Testis (tissue), 3 donors: ENCODE measurements around the gene C19orf73. TPM values are rescaled to one million over a fixed set of nuclear protein-coding genes. Genes with fewer than 3 reads are reported as not detected.
"Not testable (repeated sequence)": the region's sequence is repeated elsewhere in the genome, so short reads cannot be mapped to it uniquely, and the experiment has no call there.

ENCODE experiments used
- DNase-seq: peaks from one replicate; pipeline ENCODE4 v3.0.0-alpha.2; 2019
- H3K27ac ChIP-seq, 2 donors: fragments of 200-600 bp; sonication (generic); one replicate each; pipeline ENCODE4 v1.5.1; 2019
- H3K27me3 ChIP-seq: fragments of 200-600 bp; sonication (generic); one replicate; pipeline ENCODE4 v1.5.1; 2019
- H3K36me3 ChIP-seq: fragments of 200-600 bp; sonication (generic); one replicate; pipeline ENCODE4 v1.5.1; 2017; ENCODE audit warnings: low read depth; ENCODE audit errors: missing control alignments
- H3K4me1 ChIP-seq: fragments of 200-600 bp; sonication (generic); one replicate; pipeline ENCODE4 v1.5.1; 2019
- H3K4me3 ChIP-seq, 2 donors: fragments of 200-600 bp; sonication (generic); one replicate each; pipeline ENCODE4 v1.5.1; 2017 to 2019
- H3K9me3 ChIP-seq: fragments of 200-600 bp; sonication (generic); one replicate; pipeline ENCODE4 v1.5.1; 2017
- CTCF ChIP-seq, 3 experiments: fragments of 450-650 bp in 2 of 3; fragments of 200-600 bp in 1 of 3; sonication (generic) in 1 of 3; IDR thresholded peaks; one replicate each; pipeline ENCODE4 v1.5.1; 2016 to 2019; ENCODE audit warnings: antibody characterized with exemption in 3 of 3, mild to moderate bottlenecking in 2 of 3, moderate library complexity in 1 of 3
- POLR2A ChIP-seq: fragments of 450-650 bp; IDR thresholded peaks from one replicate; pipeline ENCODE4 v1.6.1; 2017; ENCODE audit warnings: antibody characterized with exemption, mild to moderate bottlenecking, moderate library complexity
- whole genome bisulfite sequencing, 2 donors: methylation state at CpG; one replicate each; pipeline ENCODE4 v1.1.5; 2018; 5-methylcytosine and 5-hydroxymethylcytosine counted together
- intact Hi-C: fragments of 100-400 bp; cut with DNase I; formaldehyde crosslinking; loops from one replicate; pipeline ENCODE4 v1.15.1; 2023; ENCODE audit warnings: low total_unique reads
- polyA plus RNA-seq: library from polyadenylated mRNA; stranded (reverse); fragments of 350-450 nt; fragmentation: Illumina TruSeq; extraction: RNeasy Lipid Tissue Mini Kit (QIAGEN cat#74804); gene quantifications from one replicate; pipeline ENCODE4 v1.2.3, GENCODE V29; 2014; ENCODE audit warnings: low read depth, low replicate concordance; ENCODE audit not compliant: insufficient read depth
- total RNA-seq, 2 donors: library from RNA; depleted of rRNA; stranded (reverse); fragments of >200 nt; gene quantifications; one replicate each; pipeline ENCODE4 v1.2.3, GENCODE V29; 2016

C19orf73 gene
- total and polyA plus RNA-seq, 3 donors from 2014 or later, result 1.5 to 8.5 (median 4.0) TPM

- DNase-seq, result no peak
- no peak overlapping the region for H3K4me3 ChIP-seq
- no peak overlapping the region for H3K27ac ChIP-seq
- intact Hi-C loops, result no loop called here
- H3K9me3 ChIP-seq, result no peaks in the 10 kb centered on the region
- no peaks in the 10 kb centered on the region for H3K27me3 ChIP-seq
- H3K4me1 ChIP-seq, result peaks cover 11% of the 10 kb centered on the region
- TF ChIP-seq CTCF (IDR thresholded peaks at IDR 0.05) (no peak), POLR2A (no peak)
- WGBS, 2 donors, result 50 to 73% methylated on average over 10 to 24 of the region's 24 CpGs
- no peaks in the 10 kb centered on the region for H3K36me3 ChIP-seq
Measured at GRCh38 chr19:49130325-49130724, 11.4 kb upstream of the C19orf73 start.

- 54 to 64% methylated on average over 16 of the region's 16 CpGs for WGBS, 2 donors
- Histone ChIP-seq H3K27ac (no peak overlapping the region), H3K4me3 (no peak overlapping the region), H3K4me1 (peaks cover 11% of the 10 kb centered on the region), H3K36me3 (no peaks in the 10 kb centered on the region), H3K9me3 (no peaks in the 10 kb centered on the region), H3K27me3 (no peaks in the 10 kb centered on the region)
- TF ChIP-seq CTCF (IDR thresholded peaks at IDR 0.05), result no peak
- no peak for TF ChIP-seq POLR2A
- no peak for DNase-seq
- intact Hi-C loops, result no loop called here
Measured at GRCh38 chr19:49129238-49129583, 10.3 kb upstream of the C19orf73 start.

GRCh38 chr19:49128545-49129237 lies 9.7 kb upstream of the C19orf73 start:
- Histone ChIP-seq H3K36me3 (no peaks in the 10 kb centered on the region), H3K4me3 (peak overlapping the region; percentile 0 to 25), H3K4me1 (peaks cover 11% of the 10 kb centered on the region), H3K9me3 (no peaks in the 10 kb centered on the region), H3K27me3 (no peaks in the 10 kb centered on the region), H3K27ac (no peak overlapping the region)
- DNase-seq, result no peak
- intact Hi-C loops, result no loop called here
- no peak for TF ChIP-seq CTCF (IDR thresholded peaks at IDR 0.05)
- WGBS, 2 donors, result 30 to 51% methylated on average over 11 to 15 of the region's 15 CpGs

GRCh38 chr19:49127674-49128544 lies 9.0 kb upstream of the C19orf73 start:
- 4 to 9% methylated on average over 15 to 57 of the region's 63 CpGs for WGBS, 2 donors
- Histone ChIP-seq H3K36me3 (no peaks in the 10 kb centered on the region), H3K9me3 (no peaks in the 10 kb centered on the region), H3K27me3 (no peaks in the 10 kb centered on the region), H3K27ac (peak overlapping the region in 1 of 2 donors; percentile 36), H3K4me1 (peaks cover 7% of the 10 kb centered on the region), H3K4me3 (peak overlapping the region; percentile 0 to 25)
- intact Hi-C loops, result no loop called here
- TF ChIP-seq CTCF (IDR thresholded peaks at IDR 0.05) (peak in 1 of 3 experiments; percentile 3), POLR2A (no peak)
- peak; percentile 96 for DNase-seq

- DNase-seq, H3K9me3 ChIP-seq, H3K4me1 ChIP-seq, intact Hi-C loops, H3K27me3 ChIP-seq, H3K36me3 ChIP-seq: not testable (repeated sequence)
- H3K27ac ChIP-seq, result peak overlapping the region in 1 of 2 donors; percentile 36
- H3K4me3 ChIP-seq, result peak overlapping the region in 1 of 2 donors; percentile 25
- 65 to 80% methylated on average over 12 of the region's 12 CpGs for WGBS, 2 donors
Measured at GRCh38 chr19:49127225-49127624, 8.3 kb upstream of the C19orf73 start.
